MCF 10A (cell line): ENCODE data around the gene CCT2. TPM values are rescaled to one million over a fixed set of nuclear protein-coding genes. Genes with fewer than 3 reads are reported as not detected.
A peak's percentile ranks its signal among the peaks of the same experiment; 100 is the strongest.

Source experiments
- BruUV-seq: library from RNA; stranded (reverse); fragments of 400-500 nt; replicated peaks from 2 replicates; lab custom pipeline; 2021; lab: Mats Ljungman, UMichigan
- CTCF ChIA-PET: fragments of 300-600 bp; sonication (Branson Sonifier 250); formaldehyde crosslinking; extraction: SDS; loops from one replicate; lab custom pipeline; 2021; ENCODE audit warnings: antibody characterized with exemption, inconsistent platforms; lab: Yijun Ruan, JAX
- POLR2A ChIA-PET: fragments of 300-600, 350-650 bp; sonication (Branson Sonifier 250); formaldehyde crosslinking; extraction: SDS; loops from one replicate; lab custom pipeline; 2020; ENCODE audit warnings: antibody characterized with exemption, inconsistent platforms; lab: Yijun Ruan, JAX
- DNase-seq: peaks from one replicate; pipeline ENCODE4 v3.0.0-alpha.2; 2018; ENCODE audit not compliant: unreplicated experiment
- H3K27ac Mint-ChIP-seq: one replicate; pipeline ENCODE4 v1.8.0; 2022; ENCODE audit warnings: mild to moderate bottlenecking, low read depth, mixed read lengths; ENCODE audit not compliant: unreplicated experiment
- H3K27me3 Mint-ChIP-seq: one replicate; pipeline ENCODE4 v1.8.0; 2022; ENCODE audit warnings: mixed read lengths; ENCODE audit not compliant: insufficient read depth, unreplicated experiment
- H3K36me3 Mint-ChIP-seq: one replicate; pipeline ENCODE4 v1.8.0; 2022; ENCODE audit warnings: mild to moderate bottlenecking, moderate library complexity, mixed read lengths; ENCODE audit not compliant: insufficient read depth, unreplicated experiment
- H3K4me1 Mint-ChIP-seq: one replicate; pipeline ENCODE4 v1.8.0; 2022; ENCODE audit warnings: mixed read lengths; ENCODE audit not compliant: insufficient read depth, unreplicated experiment
- H3K4me3 Mint-ChIP-seq: one replicate; pipeline ENCODE4 v1.8.0; 2022; ENCODE audit warnings: mild to moderate bottlenecking, moderate library complexity, mixed read lengths; ENCODE audit not compliant: unreplicated experiment
- H3K9me3 Mint-ChIP-seq: one replicate; pipeline ENCODE4 v1.8.0; 2022; ENCODE audit warnings: mixed read lengths; ENCODE audit not compliant: unreplicated experiment
- CTCF ChIP-seq: fragments of 200-600 bp; IDR thresholded peaks from one replicate; pipeline ENCODE4 v1.8.0; 2022; ENCODE audit warnings: antibody characterized with exemption, mild to moderate bottlenecking; ENCODE audit not compliant: unreplicated experiment
- intact Hi-C: fragments of 100-400 bp; cut with micrococcal nuclease; formaldehyde crosslinking; loops from 2 replicates; pipeline ENCODE4 v1.14.1; 2022
- total RNA-seq: library from RNA; stranded (reverse); gene quantifications from 2 replicates; pipeline ENCODE4 v1.2.3, GENCODE V29; 2022

The CCT2 gene
- total RNA-seq, 1 experiment from 2014 or later: 212 TPM

- CTCF ChIA-PET: interaction anchor here (0.5 to 6.7 kb wide), 28 partner anchors 9 to 279 kb away, joined by 3 to 60 read pairs (median 6); partner anchors contain the start of genes CCT2 and FRS2
- TF ChIP-seq CTCF: peak; percentile 71
- POLR2A ChIA-PET: interaction anchor here (0.8 to 5.5 kb wide), 13 partner anchors 9 to 204 kb away, joined by 3 to 53 read pairs (median 4); partner anchors contain the start of genes CCT2 and FRS2
- BruUV-seq: no TSS peak
- peak; percentile 80 for DNase-seq
- no peak overlapping the region for H3K4me3 Mint-ChIP-seq
- peak overlapping the region; percentile 55 for H3K27ac Mint-ChIP-seq
- peaks cover 54% of the 10 kb centered on the region for H3K36me3 Mint-ChIP-seq
- H3K27me3 Mint-ChIP-seq: no peaks in the 10 kb centered on the region
- peaks cover 13% of the 10 kb centered on the region for H3K4me1 Mint-ChIP-seq
- intact Hi-C loops: loop anchor here (1.0 to 2.0 kb wide), 7 partner anchors 68 to 416 kb away; partner anchors contain the start of gene FRS2
- no peaks in the 10 kb centered on the region for H3K9me3 Mint-ChIP-seq
Measured at GRCh38 chr12:69570545-69571399, 14.5 kb upstream of the CCT2 start.

DNA sequence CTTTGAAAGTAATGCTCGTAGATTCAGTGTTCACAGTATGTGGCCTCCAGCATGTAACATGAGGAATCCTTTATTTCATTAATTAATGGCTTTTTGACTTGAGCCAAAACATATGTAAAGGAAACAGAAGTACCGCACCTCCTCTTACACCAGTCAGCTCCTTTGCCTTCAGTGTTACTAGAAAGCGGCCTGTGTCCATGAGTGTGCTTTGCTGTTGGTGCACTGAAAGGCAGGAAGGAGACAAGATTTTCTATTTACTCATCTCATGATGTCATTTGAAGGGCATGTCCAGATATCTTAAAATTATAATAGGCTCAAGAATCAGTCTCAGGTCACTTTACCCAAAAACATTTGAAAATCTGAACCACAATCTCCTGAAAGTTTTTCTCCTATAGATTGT lies 9.9 kb upstream of the CCT2 start:
- no peaks in the 10 kb centered on the region for H3K9me3 Mint-ChIP-seq
- ChIA-PET POLR2A (interaction anchor here (0.8 kb wide), 1 partner anchor 10 kb away, joined by 3 read pairs; the partner anchor contains the start of gene CCT2), CTCF (interaction anchor here (0.9 kb wide), 1 partner anchor 187 kb away, joined by 3 read pairs; no protein-coding TSS in a partner anchor)
- peaks cover 53% of the 10 kb centered on the region for H3K36me3 Mint-ChIP-seq
- no peak for DNase-seq
- BruUV-seq: no TSS peak
- H3K4me1 Mint-ChIP-seq: no peaks in the 10 kb centered on the region
- H3K27ac Mint-ChIP-seq: no peak overlapping the region
- H3K4me3 Mint-ChIP-seq: no peak overlapping the region
- no peak for TF ChIP-seq CTCF
- H3K27me3 Mint-ChIP-seq: no peaks in the 10 kb centered on the region
- intact Hi-C loops: no loop called here

GRCh38 chr12:69578283-69578682 lies 7.0 kb upstream of the CCT2 start:
- Mint-ChIP-seq H3K4me1 (no peaks in the 10 kb centered on the region), H3K36me3 (peaks cover 34% of the 10 kb centered on the region), H3K27ac (no peak overlapping the region), H3K9me3 (no peaks in the 10 kb centered on the region), H3K4me3 (no peak overlapping the region), H3K27me3 (no peaks in the 10 kb centered on the region)
- ChIA-PET CTCF (interaction anchor here (1.5 kb wide), 1 partner anchor 108 kb away, joined by 3 read pairs; the partner anchor contains the start of gene FRS2), POLR2A (no interaction called here)
- DNase-seq: no peak
- no peak for TF ChIP-seq CTCF
- BruUV-seq: no TSS peak
- intact Hi-C loops: no loop called here

GRCh38 chr12:69579029-69579428 lies 6.2 kb upstream of the CCT2 start:
- no TSS peak for BruUV-seq
- no peak for TF ChIP-seq CTCF
- Mint-ChIP-seq H3K4me3 (no peak overlapping the region), H3K27ac (no peak overlapping the region), H3K4me1 (no peaks in the 10 kb centered on the region), H3K27me3 (no peaks in the 10 kb centered on the region), H3K36me3 (peaks cover 27% of the 10 kb centered on the region), H3K9me3 (no peaks in the 10 kb centered on the region)
- POLR2A ChIA-PET: interaction anchor here (0.7 to 3.7 kb wide), 2 partner anchors 9 to 24 kb away, joined by 4 to 16 read pairs; no protein-coding TSS in a partner anchor
- intact Hi-C loops: no loop called here
- DNase-seq: no peak
- CTCF ChIA-PET: interaction anchor here (1.4 to 3.9 kb wide), 3 partner anchors 8 to 108 kb away, joined by 3 to 20 read pairs (median 3); partner anchors contain the start of gene FRS2
